IPS-18c (cell line): ENCODE data around the gene HOXA10.

Source experiments
- H3K4me3 ChIP-seq: 2 replicates; pipeline ENCODE4 v1.7.0; 2013; ENCODE audit warnings: low read depth, mild to moderate bottlenecking, low read length, moderate library complexity; ENCODE audit not compliant: insufficient read depth
- H3K9me3 ChIP-seq: one replicate; pipeline ENCODE4 v1.6.1; 2013; ENCODE audit warnings: mild to moderate bottlenecking, low read length, moderate library complexity; ENCODE audit not compliant: control insufficient read depth, insufficient read depth

The HOXA10 gene

GRCh38 chr7:27123007-27123476 lies 51.1 kb downstream of the HOXA10 start:
- H3K9me3 ChIP-seq = peaks cover 2% of the 10 kb centered on the region
- H3K4me3 ChIP-seq = no peak overlapping the region

- H3K9me3 ChIP-seq = peaks cover 2% of the 10 kb centered on the region
- H3K4me3 ChIP-seq = no peak overlapping the region
These were observed 51.8 kb downstream of the HOXA10 start for GRCh38 chr7:27122077-27122910.

GRCh38 chr7:27121684-27122076 lies 52.4 kb downstream of the HOXA10 start:
- Histone ChIP-seq H3K9me3 (peaks cover 2% of the 10 kb centered on the region), H3K4me3 (no peak overlapping the region)
